B cell (primary cell): ENCODE data around the gene PRKAB1. TPM values are rescaled to one million over a fixed set of nuclear protein-coding genes. Genes with fewer than 3 reads are reported as not detected.

Experiments
- ATAC-seq: fragments of 200-7000 bp; cut with Tn5 transposase; one replicate; pipeline ENCODE4 v1.10.0; 2021; ENCODE audit warnings: low read depth, mild to moderate bottlenecking, moderate number of reproducible peaks, moderate library complexity
- CTCF ChIA-PET: fragments of 350-600 bp; sonication (Branson Sonifier 250); formaldehyde crosslinking; loops from one replicate; lab custom pipeline; 2021; ENCODE audit warnings: antibody characterized with exemption, inconsistent platforms; lab: Charles Lee
- POLR2A ChIA-PET: fragments of 350-600 bp; sonication (Branson Sonifier 250); formaldehyde crosslinking; loops from one replicate; lab custom pipeline; 2021; ENCODE audit warnings: antibody characterized with exemption; lab: Charles Lee
- DNase-seq: peaks from one replicate; pipeline ENCODE4 v3.0.0; 2013
- H2AFZ ChIP-seq: 2 replicates; pipeline ENCODE4 v1.6.1; 2012; ENCODE audit warnings: mild to moderate bottlenecking, low read depth, low read length; ENCODE audit not compliant: insufficient read depth, poor library complexity, severe bottlenecking
- H3K27ac ChIP-seq, 2 donors: 1 replicate in 1 of 2; 2 replicates in 1 of 2; pipeline ENCODE4 v1.5.1; 2012 to 2013; ENCODE audit warnings: low read length in 2 of 2, mild to moderate bottlenecking in 2 of 2, moderate library complexity in 1 of 2
- H3K27me3 ChIP-seq, 4 experiments: fragments of 200-600 bp in 1 of 4; sonication (generic) in 1 of 4; replicated peaks in 1 of 4; 1 replicate in 2 of 4; 2 replicates in 2 of 4; pipeline versions ENCODE4 v1.6.1 to v1.7.0; 2013 to 2016; ENCODE audit warnings: low read length in 3 of 4, mild to moderate bottlenecking in 2 of 4, mixed read lengths in 1 of 4, moderate library complexity in 1 of 4; ENCODE audit not compliant: insufficient read depth in 4 of 4, control insufficient read depth in 3 of 4; ENCODE audit errors: control extremely low read depth in 1 of 4
- H3K36me3 ChIP-seq, 2 experiments: replicated peaks in 1 of 2; 1 replicate in 1 of 2; 2 replicates in 1 of 2; pipeline versions ENCODE4 v1.6.1 to v1.7.1; 2013; ENCODE audit warnings: low read length in 1 of 2; ENCODE audit not compliant: insufficient read depth in 2 of 2, control insufficient read depth in 1 of 2; ENCODE audit errors: control extremely low read depth in 1 of 2, extremely low read depth in 1 of 2
- H3K4me1 ChIP-seq, 2 donors: fragments of 200-600 bp in 1 of 2; sonication (generic) in 1 of 2; 1 replicate in 1 of 2; 2 replicates in 1 of 2; pipeline versions ENCODE4 v1.5.1 to v1.6.1; 2013 to 2017; ENCODE audit warnings: low read length in 2 of 2; ENCODE audit not compliant: control insufficient read depth in 2 of 2, insufficient read depth in 2 of 2
- H3K4me2 ChIP-seq: replicated peaks from 2 replicates; pipeline ENCODE3; 2012; ENCODE audit warnings: mild to moderate bottlenecking, low read depth, low read length; ENCODE audit not compliant: poor library complexity, severe bottlenecking
- H3K4me3 ChIP-seq, 5 experiments: fragments of 200-600 bp in 1 of 5; sonication (generic) in 1 of 5; 1 replicate in 3 of 5; 2 replicates in 2 of 5; pipeline versions ENCODE4 v1.5.1 to v1.7.0; 2011 to 2016; ENCODE audit warnings: low read length in 4 of 5, mild to moderate bottlenecking in 4 of 5, low read depth in 2 of 5, control low read depth in 1 of 5, moderate library complexity in 1 of 5; ENCODE audit not compliant: insufficient read depth in 1 of 5; ENCODE audit errors: control extremely low read depth in 1 of 5, extremely low read depth in 1 of 5
- H3K79me2 ChIP-seq: fragments of 200-600 bp; sonication (generic); one replicate; pipeline ENCODE4 v1.6.0; 2016; ENCODE audit warnings: low read length; ENCODE audit not compliant: control insufficient read depth, insufficient read depth
- H3K9ac ChIP-seq: fragments of 200-600 bp; sonication (generic); 2 replicates; pipeline ENCODE4 v1.6.1; 2017; ENCODE audit warnings: mild to moderate bottlenecking, low read length, moderate library complexity
- H3K9me3 ChIP-seq, 3 donors: one replicate each; pipeline versions ENCODE4 v1.6.1 to v1.7.1; 2013; ENCODE audit warnings: low read length in 2 of 3; ENCODE audit not compliant: control insufficient read depth in 2 of 3, insufficient read depth in 1 of 3; ENCODE audit errors: control extremely low read depth in 1 of 3
- H4K20me1 ChIP-seq: 2 replicates; pipeline ENCODE4 v1.6.0; 2012; ENCODE audit warnings: mild to moderate bottlenecking, low read length; ENCODE audit not compliant: insufficient read depth, control insufficient read depth, poor library complexity, severe bottlenecking
- H3K27ac Mint-ChIP-seq: one replicate; pipeline ENCODE4 v1.8.0; 2021; ENCODE audit warnings: mixed read lengths
- H3K27me3 Mint-ChIP-seq: one replicate; pipeline ENCODE4 v1.8.0; 2021; ENCODE audit warnings: mixed read lengths
- H3K4me1 Mint-ChIP-seq: one replicate; pipeline ENCODE4 v1.8.0; 2021; ENCODE audit warnings: mixed read lengths
- H3K4me3 Mint-ChIP-seq: one replicate; pipeline ENCODE4 v1.8.0; 2021; ENCODE audit warnings: mixed read lengths
- H3K9me3 Mint-ChIP-seq: one replicate; pipeline ENCODE4 v1.8.0; 2022; ENCODE audit warnings: mixed read lengths; ENCODE audit not compliant: insufficient read depth
- CTCF ChIP-seq: fragments of 200-600 bp; IDR thresholded peaks from one replicate; pipeline ENCODE4 v1.8.0; 2022; ENCODE audit warnings: antibody characterized with exemption, mild to moderate bottlenecking
- EZH2 ChIP-seq: IDR thresholded peaks from 2 replicates; pipeline ENCODE4 v1.6.1; 2012; ENCODE audit warnings: borderline replicate concordance, low read depth, mild to moderate bottlenecking, moderate library complexity, low read length; ENCODE audit not compliant: insufficient read depth, poor library complexity, severe bottlenecking
- WGBS: methylation state at CpG from one replicate; pipeline ENCODE4 v1.1.5; 2013; ENCODE audit warnings: missing lambda C conversion rate; ENCODE audit not compliant: insufficient coverage; 5-methylcytosine and 5-hydroxymethylcytosine counted together
- intact Hi-C: fragments of 100-400 bp; cut with micrococcal nuclease; formaldehyde crosslinking; loops from one replicate; pipeline ENCODE4 v1.10.0; 2022
- polyA plus RNA-seq: library from polyadenylated mRNA; depleted of rRNA; stranded (reverse); fragments of >200 nt; gene quantifications from 2 replicates; pipeline ENCODE4 v1.2.3, GENCODE V29; 2012
- small RNA-seq: library from RNA; depleted of rRNA; stranded (forward); fragments of <200 nt; gene quantifications from one replicate; pipeline ENCODE3, GENCODE V24; 2012; ENCODE audit warnings: low replicate concordance, low read depth; ENCODE audit not compliant: insufficient read length
- total RNA-seq, 2 donors: library from RNA; stranded (reverse); fragments of 120-200 nt in 1 of 2; gene quantifications; 1 replicate in 1 of 2; 2 replicates in 1 of 2; pipeline versions ENCODE4 v1.2.3 to v1.2.4, GENCODE V29; 2013 to 2022

The PRKAB1 gene
- total and polyA plus RNA-seq, 2 donors (not counting 1 experiment from before 2014, with no cell fraction given): 36.4 to 56.4 TPM

- peaks cover 0 to 3% of the 10 kb centered on the region in 2 experiments for H3K36me3 ChIP-seq
- H3K4me3 Mint-ChIP-seq: no peak overlapping the region
- no peak overlapping the region for H3K27ac Mint-ChIP-seq
- DNase-seq: no peak
- H3K4me1 ChIP-seq: no peaks in the 10 kb centered on the region
- H3K9ac ChIP-seq: no peak overlapping the region
- H3K27ac ChIP-seq: no peak overlapping the region
- ChIA-PET CTCF (no interaction called here), POLR2A (no interaction called here)
- no peaks in the 10 kb centered on the region for H4K20me1 ChIP-seq
- no peaks in the 10 kb centered on the region for H3K9me3 ChIP-seq
- no peaks in the 10 kb centered on the region for H3K79me2 ChIP-seq
- H3K4me3 ChIP-seq: no peak overlapping the region
- WGBS: 98% methylated on average over 4 of the region's 8 CpGs
- H3K27me3 Mint-ChIP-seq: no peaks in the 10 kb centered on the region
- intact Hi-C loops: no loop called here
- no peaks in the 10 kb centered on the region for H3K9me3 Mint-ChIP-seq
- H3K4me2 ChIP-seq: no peak overlapping the region
- no peak overlapping the region for H2AFZ ChIP-seq
- ATAC-seq: no peak
- H3K27me3 ChIP-seq: no peaks in the 10 kb centered on the region
- H3K4me1 Mint-ChIP-seq: peaks cover 10% of the 10 kb centered on the region
- TF ChIP-seq CTCF (no peak), EZH2 (no peak)
These were observed 61.9 kb downstream of the PRKAB1 start for GRCh38 chr12:119729871-119730270.

GRCh38 chr12:119730381-119730780, 62.4 kb downstream of the PRKAB1 start:
- Histone ChIP-seq H3K79me2 (no peaks in the 10 kb centered on the region), H3K36me3 (peaks cover 0 to 3% of the 10 kb centered on the region in 2 experiments), H3K9ac (no peak overlapping the region), H2AFZ (no peak overlapping the region), H4K20me1 (no peaks in the 10 kb centered on the region), H3K27me3 (no peaks in the 10 kb centered on the region), H3K27ac (no peak overlapping the region), H3K4me3 (no peak overlapping the region), H3K4me1 (no peaks in the 10 kb centered on the region), H3K4me2 (no peak overlapping the region), H3K9me3 (no peaks in the 10 kb centered on the region)
- no peaks in the 10 kb centered on the region for H3K27me3 Mint-ChIP-seq
- WGBS: 99% methylated on average over 13 of the region's 13 CpGs
- peaks cover 10% of the 10 kb centered on the region for H3K4me1 Mint-ChIP-seq
- ChIA-PET CTCF (no interaction called here), POLR2A (no interaction called here)
- no peaks in the 10 kb centered on the region for H3K9me3 Mint-ChIP-seq
- no peak overlapping the region for H3K27ac Mint-ChIP-seq
- DNase-seq: no peak
- intact Hi-C loops: no loop called here
- TF ChIP-seq CTCF (no peak), EZH2 (no peak)
- no peak overlapping the region for H3K4me3 Mint-ChIP-seq
- ATAC-seq: no peak

Small RNA genes within 50 kb of the gene (small RNA-seq; reads per million reads assigned to genes)
- gene RN7SKP197: not detected

Other genes with a start within 250 kb of the PRKAB1 start
- not detected in 2 replicates for gene TMEM233, start 74.4 kb upstream of the PRKAB1 start, total RNA-seq
- gene TMEM233, start 74.4 kb upstream of the PRKAB1 start, polyA plus RNA-seq: not detected in 2 replicates
- gene CIT, start 209.2 kb downstream of the PRKAB1 start, total RNA-seq: 6.1 and 6.2 TPM in 2 replicates
- gene CIT, start 209.2 kb downstream of the PRKAB1 start, polyA plus RNA-seq: 1.1 and 1.4 TPM in 2 replicates